Effector CD4-positive, alpha-beta T cell (primary cell): Measurements from ENCODE around the gene KCNJ1.

Source experiments
- DNase-seq: peaks from one replicate; pipeline ENCODE4 v3.0.0-alpha.2; 2020

The KCNJ1 gene

DNA sequence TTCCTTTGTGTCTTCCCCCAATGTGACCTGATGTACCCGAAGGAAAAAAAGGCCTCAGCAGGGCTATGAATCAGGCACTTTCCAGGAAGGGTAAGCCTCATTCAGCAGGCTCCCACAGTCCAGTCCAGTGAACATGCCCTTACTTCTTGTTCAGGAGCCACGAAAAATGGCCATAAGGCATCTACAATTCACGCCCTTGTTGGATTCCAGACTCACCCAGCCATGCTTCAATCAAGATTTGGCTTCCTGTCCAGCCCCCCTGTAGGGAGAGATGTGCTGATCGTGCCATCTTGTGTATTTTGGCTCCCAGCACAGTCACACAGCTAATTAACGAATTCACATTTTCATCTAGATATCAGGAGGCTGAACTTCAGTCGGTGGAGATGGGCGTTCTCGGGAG, 14.1 kb upstream of the KCNJ1 start:
- DNase-seq: no peak

- no peak for DNase-seq
Observed at GRCh38 chr11:128879817-128880216, 12.7 kb upstream of the KCNJ1 start.

DNA sequence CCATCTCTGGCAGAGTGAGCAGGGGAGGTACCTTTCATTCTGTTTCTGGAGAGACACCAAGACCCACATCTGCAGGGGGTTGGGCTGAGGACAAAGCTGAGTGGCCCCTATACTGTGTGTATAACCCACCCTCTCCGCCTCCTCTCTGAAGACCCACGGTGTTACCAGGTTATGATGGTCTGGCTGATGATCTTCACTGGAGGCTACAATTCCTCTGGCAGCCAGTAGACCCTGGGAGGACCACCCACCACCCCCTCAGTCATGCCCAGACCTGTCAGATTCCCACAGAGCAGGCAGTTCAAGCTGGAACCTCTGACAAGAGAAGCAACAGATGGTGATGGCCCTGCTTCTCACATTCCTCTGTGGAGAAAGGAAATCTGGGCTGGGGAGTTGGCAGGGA, 11.4 kb upstream of the KCNJ1 start:
- no peak for DNase-seq

DNA sequence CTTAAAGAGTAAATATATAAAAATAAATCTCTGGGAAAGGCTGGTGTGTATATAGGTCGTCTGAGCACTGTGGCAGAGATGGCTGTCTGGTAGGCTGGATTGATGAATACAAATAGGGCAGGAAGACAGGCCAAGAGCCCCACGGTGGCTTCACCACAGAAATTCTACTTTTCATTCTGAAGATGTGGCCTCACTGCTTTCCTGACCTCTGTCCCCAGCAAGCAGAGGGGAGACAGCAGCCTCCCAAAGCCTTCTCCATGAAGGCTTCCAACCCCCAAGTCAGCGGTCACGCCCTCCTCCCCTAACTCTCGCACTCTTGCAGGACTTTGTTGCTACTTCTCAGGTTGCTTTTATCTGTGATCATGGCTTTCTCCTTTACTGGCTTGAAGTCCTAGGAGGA, 10.6 kb upstream of the KCNJ1 start:
- no peak for DNase-seq

- no peak for DNase-seq
Observed at GRCh38 chr11:128876133-128876650, 9.1 kb upstream of the KCNJ1 start.

GRCh38 chr11:128874427-128874826, 7.3 kb upstream of the KCNJ1 start:
- no peak for DNase-seq

GRCh38 chr11:128872594-128872993, 5.5 kb upstream of the KCNJ1 start:
- no peak for DNase-seq

DNA sequence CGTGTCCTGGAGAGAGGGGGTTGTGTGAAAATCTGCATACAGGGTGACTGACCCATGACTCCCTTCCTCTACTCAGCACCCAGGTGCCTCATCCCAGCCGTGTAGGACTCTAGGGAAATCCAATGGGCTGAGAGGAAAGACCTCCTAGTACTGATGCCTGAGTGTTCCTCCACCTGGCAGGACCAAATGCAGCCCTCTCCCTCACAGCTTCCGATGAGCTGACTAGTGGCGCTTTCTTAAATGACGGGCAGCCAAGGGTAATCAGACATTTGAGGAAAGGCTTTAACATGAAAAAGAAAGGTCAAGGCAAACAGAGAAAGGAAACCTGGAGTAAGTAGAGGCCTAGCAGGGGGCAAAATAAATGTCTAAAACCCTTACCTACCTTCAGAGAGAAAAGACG, 5.0 kb upstream of the KCNJ1 start:
- DNase-seq: no peak

DNA sequence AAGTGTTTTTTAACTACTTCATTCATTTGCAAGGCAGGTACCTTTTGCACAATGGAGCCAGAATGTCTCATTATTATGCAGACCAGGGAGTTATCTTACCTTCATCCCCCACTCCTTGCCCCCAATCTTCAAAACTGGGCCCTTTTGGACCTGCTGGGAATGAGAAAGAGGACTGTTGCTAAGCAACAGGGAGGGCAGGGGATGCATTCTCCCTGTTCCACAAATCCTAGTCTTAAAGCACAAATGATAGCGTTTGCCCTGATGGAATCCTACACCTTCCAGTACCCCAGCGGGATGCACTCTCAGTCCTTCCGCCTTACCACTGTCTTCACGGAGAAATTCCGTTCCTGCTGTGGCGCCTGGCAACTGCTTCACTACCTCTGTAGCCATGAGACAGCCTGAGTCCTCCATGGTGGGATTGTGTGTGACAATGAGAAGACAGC, 4.1 kb upstream of the KCNJ1 start:
- DNase-seq: no peak

DNA sequence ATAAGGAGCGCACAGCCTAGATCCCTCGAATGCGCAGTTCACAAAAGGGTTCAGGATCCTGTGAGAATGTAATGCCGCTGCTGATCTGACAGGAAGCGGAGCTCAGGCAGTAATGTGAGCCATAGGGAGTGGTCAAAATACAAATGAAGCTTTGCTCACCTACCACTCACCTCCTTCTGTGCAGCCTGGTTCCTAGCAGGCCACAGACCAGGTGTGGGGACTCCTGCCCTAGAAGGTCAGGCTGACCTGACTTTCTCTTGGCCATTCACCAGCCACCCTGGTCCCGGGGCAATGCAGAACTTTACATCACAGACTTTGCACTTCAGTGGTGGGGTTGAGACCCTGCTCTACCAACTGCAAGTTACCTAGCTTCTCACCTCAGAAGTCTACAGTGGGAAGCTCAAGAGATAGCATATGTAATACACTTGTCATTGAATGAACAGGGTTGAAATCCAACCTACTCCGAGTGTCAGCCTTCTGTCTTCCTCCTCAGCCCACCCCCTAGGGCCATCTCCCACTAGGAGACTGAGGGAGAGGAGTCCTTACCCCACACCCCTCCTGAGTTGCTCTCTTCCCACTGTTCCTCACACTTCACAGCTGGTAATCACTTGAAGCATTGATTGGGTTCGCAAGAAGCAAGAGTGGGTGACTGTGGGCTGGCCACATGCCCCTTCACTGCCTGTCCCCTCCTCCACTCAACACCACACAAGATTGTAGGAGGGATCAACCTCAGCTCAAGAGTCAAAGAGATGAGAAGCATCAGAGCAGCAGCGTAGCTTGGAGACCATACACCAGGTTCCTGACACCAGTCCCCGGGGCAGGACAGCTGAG, 2.0 kb upstream of the KCNJ1 start:
- no peak for DNase-seq

DNA sequence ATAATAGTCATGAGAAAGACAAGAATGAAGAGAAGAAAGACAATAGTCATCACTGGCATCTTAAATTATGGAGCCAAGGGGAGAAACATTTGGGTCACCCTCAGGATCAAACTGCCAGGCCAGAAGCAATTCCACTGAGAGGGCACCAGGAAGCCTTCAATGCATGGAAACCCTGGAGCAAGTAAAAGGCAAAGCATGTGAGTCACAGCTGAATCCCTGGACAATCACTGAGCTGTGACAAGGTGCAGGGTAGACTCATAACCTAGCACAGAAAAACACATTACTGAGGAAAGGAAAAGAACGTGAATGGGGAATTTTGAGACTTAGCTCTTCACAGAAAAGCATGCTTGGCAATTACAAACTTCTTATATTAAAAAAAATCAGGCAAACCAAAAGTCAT, 1.6 kb downstream of the KCNJ1 start:
- no peak for DNase-seq

DNA sequence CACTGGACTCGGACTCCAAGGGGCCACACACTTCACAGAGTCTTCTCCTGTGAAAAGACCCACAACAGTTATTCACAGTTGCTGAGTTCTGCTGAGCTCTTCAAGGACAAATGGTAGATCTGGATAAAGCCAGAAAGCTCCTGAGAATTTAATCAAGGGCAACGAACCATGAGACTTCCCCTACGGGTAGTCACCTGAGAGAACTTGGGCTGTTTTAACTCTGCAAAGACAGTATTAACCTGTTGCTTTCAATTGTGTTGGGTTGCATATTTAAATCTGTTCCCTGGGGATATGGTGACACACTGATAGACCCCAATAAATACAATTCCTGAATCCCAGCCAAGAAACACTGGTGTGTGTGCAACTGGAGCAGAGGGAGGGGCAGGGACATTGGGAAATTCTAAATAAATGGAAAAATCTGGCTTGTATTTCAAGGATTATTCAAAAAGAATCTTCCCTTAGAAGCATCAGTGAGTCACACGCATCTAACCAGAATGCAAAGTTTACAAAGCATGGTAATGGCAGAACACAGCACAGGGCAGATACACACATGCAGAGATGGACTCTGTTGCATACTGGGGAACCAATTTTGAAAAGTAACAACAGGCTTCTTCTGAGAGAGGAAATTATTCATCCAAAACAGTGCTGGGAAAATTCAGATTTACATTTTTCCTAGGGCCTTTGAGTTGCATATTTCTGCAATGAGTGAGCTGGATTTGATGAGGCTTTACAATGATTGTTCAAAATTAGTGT, 4.0 kb downstream of the KCNJ1 start:
- no peak for DNase-seq

GRCh38 chr11:128862406-128862805, 4.7 kb downstream of the KCNJ1 start:
- no peak for DNase-seq

- no peak for DNase-seq
Observed at GRCh38 chr11:128860571-128861361, 6.3 kb downstream of the KCNJ1 start.

DNA sequence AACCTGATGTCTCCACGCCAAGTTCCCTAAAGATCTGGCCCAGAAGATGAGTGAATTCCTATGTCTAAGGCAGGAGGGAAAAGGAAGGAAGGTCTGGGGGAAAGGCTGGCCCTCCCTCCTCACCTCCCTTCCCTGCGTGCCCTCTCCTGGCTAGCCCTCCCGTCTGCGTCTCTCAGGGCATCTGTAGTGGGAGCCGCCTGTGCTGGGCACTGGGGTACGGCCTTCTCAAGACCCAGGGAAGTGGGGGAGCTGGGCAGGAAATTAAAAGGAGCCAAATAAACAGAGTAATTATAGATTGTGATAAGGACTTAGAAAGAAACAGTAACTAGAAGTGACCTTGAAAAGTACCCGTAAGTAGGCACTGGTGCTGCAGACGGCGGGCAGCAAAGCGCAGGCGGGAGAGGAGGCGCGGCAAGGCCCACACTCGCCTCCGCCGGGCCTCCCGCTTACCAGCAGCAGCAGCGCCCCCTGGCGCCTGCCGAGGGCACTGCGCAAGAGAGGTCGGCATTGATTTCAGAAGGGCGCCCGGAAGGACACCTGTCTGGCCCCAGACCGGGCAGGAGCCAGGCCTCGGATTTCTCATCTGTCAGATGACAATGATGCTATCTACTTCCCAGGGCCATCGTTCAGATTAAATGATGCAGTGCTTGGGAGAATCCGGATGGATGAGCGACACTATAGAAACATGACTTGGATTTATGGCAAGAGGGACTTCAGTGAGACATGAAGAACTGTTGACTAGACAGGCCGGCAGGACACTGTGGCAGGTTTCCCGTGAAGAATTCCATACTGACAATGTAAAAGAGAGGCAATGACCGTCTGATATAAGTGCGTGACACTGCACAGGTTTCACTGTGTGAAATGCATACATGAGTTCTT, 7.3 kb downstream of the KCNJ1 start:
- DNase-seq: peak; percentile 65

- DNase-seq: no peak
Observed at GRCh38 chr11:128857341-128857740, 9.8 kb downstream of the KCNJ1 start.

DNA sequence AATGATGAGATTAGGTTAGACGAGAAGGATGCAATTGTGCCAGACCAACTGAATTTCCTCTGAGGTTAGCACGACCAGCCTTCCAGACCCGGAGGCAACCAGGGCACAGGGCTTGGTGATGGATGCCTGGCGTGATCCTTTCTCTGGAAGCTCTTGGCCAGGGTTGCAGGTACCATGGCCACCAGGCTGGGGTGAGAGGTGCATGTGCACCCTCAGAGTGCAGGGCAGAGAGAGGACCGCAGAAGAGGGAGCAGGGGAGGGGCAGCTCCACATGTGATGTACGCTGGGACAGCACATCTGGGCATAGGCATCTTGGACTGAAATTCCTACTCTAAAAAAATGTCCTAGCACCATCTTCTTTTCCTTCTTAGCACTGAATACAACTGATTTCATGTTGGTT, 10.9 kb downstream of the KCNJ1 start:
- DNase-seq: no peak

DNA sequence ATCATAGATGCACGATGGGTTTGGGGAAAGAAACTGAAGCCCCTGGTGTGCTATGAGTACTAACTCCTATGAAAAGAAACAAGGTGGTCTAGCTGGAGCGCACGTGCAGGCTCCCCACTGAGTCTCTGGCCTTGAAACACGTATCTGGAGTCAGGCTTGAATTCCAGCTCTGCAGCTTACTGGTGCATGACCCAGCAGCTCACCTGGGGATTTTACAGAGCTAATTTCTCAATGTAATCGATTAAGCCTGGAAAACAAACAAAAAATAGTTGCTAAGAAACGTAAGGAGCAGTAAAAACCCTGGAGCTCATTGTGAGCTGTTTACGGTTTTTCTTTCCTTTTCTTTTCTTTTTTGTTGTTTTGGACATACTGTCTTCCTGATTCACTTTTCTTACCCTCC, 12.3 kb downstream of the KCNJ1 start:
- DNase-seq: no peak

DNA sequence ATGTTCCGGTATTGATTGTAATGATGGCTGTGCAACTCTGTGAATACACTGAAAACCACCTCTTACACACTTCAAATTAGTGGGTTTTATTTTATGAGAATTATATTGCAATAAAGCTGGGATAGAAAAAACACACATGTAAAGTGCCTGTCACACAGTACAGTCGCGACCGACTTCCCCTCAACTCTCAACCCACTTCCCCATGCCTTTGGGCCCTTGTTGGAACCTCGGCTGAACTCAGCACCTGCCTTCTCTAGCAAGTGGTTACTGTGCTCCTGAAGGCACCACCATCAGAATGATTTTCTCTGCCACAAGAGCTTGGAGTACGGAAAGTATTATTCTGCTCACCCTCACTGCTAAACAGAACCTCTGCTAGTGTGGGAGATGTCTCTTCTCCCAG, 13.5 kb downstream of the KCNJ1 start:
- no peak for DNase-seq

DNA sequence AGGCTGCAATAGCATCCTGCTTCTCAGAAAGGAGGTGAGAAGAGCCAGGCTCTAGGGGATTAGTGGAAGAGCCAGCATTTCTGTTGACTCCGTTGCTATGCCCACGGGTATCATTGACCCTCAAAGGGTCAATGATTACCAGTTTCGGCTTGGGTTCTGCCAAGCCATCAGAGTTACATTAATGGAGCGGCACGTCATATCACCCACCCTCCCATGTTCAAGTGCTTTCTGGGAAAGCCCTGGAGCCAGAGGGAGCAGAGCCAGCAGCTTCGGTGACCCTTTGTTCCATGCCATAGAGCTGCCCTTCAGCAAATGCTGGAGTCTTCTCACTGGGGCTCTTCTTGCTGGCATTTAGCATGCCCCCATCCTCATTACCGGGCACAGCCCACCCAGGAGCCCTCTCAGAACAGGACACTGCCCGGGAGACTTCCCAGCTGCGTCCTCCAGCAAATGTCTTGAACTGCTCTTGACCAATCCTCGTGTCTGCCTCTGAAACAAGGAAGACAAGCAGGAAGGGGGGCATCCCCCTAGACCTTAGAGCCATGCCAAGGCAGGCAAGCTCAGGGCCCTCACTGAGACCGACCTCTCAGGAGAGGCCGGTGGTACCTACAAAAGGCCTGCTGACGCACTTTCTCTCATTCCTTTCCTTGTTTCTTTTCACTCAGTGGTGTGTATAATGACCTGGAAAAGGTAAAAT, 14.6 kb downstream of the KCNJ1 start:
- no peak for DNase-seq

DNA sequence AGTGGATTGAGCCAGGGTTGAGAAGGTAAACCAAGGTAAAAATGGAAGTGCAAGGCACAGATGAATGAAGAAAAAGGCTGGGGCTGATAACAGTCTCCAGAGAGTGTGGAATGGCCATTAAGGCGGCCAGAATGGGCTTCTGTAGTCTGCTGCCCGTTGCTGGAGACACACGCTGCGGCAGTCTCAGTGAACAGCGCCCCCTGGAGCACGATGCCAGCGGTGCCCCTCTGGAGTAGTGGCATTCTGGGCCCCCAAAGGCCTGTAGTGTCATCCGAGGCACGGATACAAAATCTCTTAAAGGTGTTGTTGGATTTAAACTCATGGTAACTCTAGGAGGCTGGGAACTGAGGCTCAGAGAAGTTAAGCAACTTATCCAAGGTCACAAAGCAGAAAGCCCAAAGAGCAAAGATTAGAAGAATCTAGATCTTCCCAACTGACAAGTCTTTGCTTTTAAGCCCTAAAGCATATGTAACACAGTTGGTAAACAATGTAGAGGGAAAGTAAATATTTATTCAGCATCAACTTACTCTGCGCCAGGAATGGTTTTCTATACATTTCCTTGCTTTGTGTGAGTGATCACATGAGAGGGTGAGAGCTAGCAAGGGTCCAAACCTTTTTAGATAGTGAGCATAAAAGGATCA, 18.2 kb downstream of the KCNJ1 start:
- peak; percentile 58 for DNase-seq
